Measurements from ENCODE around the gene HMGN3. TPM values are rescaled to one million over a fixed set of nuclear protein-coding genes. Genes with fewer than 3 reads are reported as not detected.

The HMGN3 gene
- total and polyA plus RNA-seq, 2 experiments from 2014 or later, result 129 to 266 TPM

DNA sequence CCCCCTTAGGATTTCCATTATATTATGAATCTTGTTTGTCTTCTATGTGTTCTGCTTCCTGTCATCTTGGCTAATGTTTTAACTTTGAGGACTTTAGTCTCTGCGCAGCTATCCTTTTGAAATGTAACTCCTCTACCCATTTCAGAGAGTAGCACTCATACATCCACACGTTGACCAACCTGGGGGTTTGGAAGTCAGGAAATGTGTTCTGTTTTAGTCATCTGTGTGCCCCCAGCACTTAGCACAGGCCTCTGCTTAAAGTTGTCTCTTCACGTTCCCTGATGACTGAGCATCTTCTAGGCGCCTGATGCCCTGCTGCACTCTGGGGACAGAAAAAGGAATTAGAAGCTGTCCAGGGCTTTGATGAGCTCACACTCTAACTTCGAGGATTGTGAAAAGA lies 47.9 kb downstream of the HMGN3 start:
- TF ChIP-seq, protein P1, sequence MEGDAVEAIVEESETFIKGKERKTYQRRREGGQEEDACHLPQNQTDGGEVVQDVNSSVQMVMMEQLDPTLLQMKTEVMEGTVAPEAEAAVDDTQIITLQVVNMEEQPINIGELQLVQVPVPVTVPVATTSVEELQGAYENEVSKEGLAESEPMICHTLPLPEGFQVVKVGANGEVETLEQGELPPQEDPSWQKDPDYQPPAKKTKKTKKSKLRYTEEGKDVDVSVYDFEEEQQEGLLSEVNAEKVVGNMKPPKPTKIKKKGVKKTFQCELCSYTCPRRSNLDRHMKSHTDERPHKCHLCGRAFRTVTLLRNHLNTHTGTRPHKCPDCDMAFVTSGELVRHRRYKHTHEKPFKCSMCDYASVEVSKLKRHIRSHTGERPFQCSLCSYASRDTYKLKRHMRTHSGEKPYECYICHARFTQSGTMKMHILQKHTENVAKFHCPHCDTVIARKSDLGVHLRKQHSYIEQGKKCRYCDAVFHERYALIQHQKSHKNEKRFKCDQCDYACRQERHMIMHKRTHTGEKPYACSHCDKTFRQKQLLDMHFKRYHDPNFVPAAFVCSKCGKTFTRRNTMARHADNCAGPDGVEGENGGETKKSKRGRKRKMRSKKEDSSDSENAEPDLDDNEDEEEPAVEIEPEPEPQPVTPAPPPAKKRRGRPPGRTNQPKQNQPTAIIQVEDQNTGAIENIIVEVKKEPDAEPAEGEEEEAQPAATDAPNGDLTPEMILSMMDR (IDR thresholded peaks at IDR 0.05; ENCODE audit: poor library complexity), result no peak
- TF ChIP-seq EZH2 (IDR thresholded peaks at IDR 0.05; ENCODE audit: borderline replicate concordance) (no peak), EZH2phosphoT487 (IDR thresholded peaks at IDR 0.05; ENCODE audit: low read depth, severe bottlenecking, unreplicated experiment) (no peak)
- WGBS (ENCODE audit: low lambda C conversion rate, missing lambda C conversion rate), result 79% methylated on average over 5 of the region's 5 CpGs
- H3K4me1 ChIP-seq (ENCODE audit: insufficient read depth), result peaks cover 5% of the 10 kb centered on the region
- H3K27ac ChIP-seq, result no peak overlapping the region
- H3K4me2 ChIP-seq, result no peak overlapping the region
- H3K27me3 ChIP-seq, result no peaks in the 10 kb centered on the region
- H3K9me3 ChIP-seq (ENCODE audit: low read depth), result no peaks in the 10 kb centered on the region
- no peak overlapping the region for H3K4me3 ChIP-seq
- H3K79me2 ChIP-seq, result no peaks in the 10 kb centered on the region
- no peaks in the 10 kb centered on the region for H3K9me2 ChIP-seq (replicated peaks; ENCODE audit: insufficient read depth)
- no peaks in the 10 kb centered on the region for H3K36me3 ChIP-seq (replicated peaks; ENCODE audit: insufficient read depth, low read depth)
- DNase-seq (ENCODE audit: low spot score), result no peak
- H2AFZ ChIP-seq, result no peak overlapping the region
- no peaks in the 10 kb centered on the region for H4K20me1 ChIP-seq (ENCODE audit: insufficient read depth, poor library complexity, severe bottlenecking)

DNA sequence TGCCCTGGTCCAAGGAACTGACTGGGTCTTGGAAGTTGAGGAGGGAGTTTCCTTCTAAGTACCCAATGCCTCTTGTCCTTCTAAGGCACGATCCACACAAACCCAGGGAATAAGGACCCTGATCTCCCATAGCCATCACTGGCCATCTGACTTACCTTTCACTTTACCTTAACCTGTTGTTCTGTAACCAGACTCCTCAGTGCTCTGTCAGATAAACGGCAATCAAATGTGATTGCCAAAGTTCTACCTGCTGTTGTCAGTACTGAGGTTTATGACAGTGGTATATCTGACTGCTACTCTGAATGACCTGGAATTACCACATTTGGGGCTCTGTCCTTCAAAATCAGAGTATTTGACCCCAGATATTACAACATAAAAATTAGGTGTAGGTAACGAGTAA lies 49.8 kb downstream of the HMGN3 start:
- no peak overlapping the region for H3K4me3 ChIP-seq
- TF ChIP-seq EZH2 (IDR thresholded peaks at IDR 0.05; ENCODE audit: borderline replicate concordance) (no peak), EZH2phosphoT487 (IDR thresholded peaks at IDR 0.05; ENCODE audit: low read depth, severe bottlenecking, unreplicated experiment) (no peak)
- TF ChIP-seq, protein P1 (IDR thresholded peaks at IDR 0.05; ENCODE audit: poor library complexity), result no peak
- no peaks in the 10 kb centered on the region for H3K36me3 ChIP-seq (replicated peaks; ENCODE audit: insufficient read depth, low read depth)
- no peaks in the 10 kb centered on the region for H3K79me2 ChIP-seq
- no peak overlapping the region for H2AFZ ChIP-seq
- H3K27me3 ChIP-seq, result no peaks in the 10 kb centered on the region
- no peaks in the 10 kb centered on the region for H3K9me2 ChIP-seq (replicated peaks; ENCODE audit: insufficient read depth)
- H3K4me2 ChIP-seq, result no peak overlapping the region
- no peak for DNase-seq (ENCODE audit: low spot score)
- H3K27ac ChIP-seq, result no peak overlapping the region
- 83% methylated on average over 3 of the region's 3 CpGs for WGBS (ENCODE audit: low lambda C conversion rate, missing lambda C conversion rate)
- no peaks in the 10 kb centered on the region for H4K20me1 ChIP-seq (ENCODE audit: insufficient read depth, poor library complexity, severe bottlenecking)
- H3K4me1 ChIP-seq (ENCODE audit: insufficient read depth), result peaks cover 5% of the 10 kb centered on the region
- no peaks in the 10 kb centered on the region for H3K9me3 ChIP-seq (ENCODE audit: low read depth)

DNA sequence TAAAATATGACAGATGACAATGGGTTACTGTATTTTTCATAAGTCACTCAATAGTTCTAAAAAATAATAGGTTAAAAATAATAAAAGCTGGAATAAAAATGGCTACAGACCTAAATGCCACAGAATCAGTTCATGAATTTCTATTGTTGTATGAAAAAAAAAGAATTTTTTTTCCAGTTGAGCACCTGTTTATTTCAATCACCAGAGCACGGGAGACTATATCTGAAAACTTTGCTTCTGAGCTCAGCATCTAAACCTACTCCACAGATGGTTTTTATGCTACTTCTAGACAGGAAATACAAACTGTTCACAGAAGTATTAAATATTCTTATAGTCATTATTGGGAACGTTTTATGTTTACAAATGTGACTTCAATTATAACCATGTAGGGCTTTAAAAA lies 50.4 kb downstream of the HMGN3 start:
- H3K4me2 ChIP-seq, result no peak overlapping the region
- H2AFZ ChIP-seq, result no peak overlapping the region
- H3K27me3 ChIP-seq, result no peaks in the 10 kb centered on the region
- no peaks in the 10 kb centered on the region for H3K9me2 ChIP-seq (replicated peaks; ENCODE audit: insufficient read depth)
- DNase-seq (ENCODE audit: low spot score), result no peak
- H3K4me3 ChIP-seq, result no peak overlapping the region
- no peaks in the 10 kb centered on the region for H4K20me1 ChIP-seq (ENCODE audit: insufficient read depth, poor library complexity, severe bottlenecking)
- 71% methylated on average over 2 of the region's 2 CpGs for WGBS (ENCODE audit: low lambda C conversion rate, missing lambda C conversion rate)
- TF ChIP-seq, protein P1 (IDR thresholded peaks at IDR 0.05; ENCODE audit: poor library complexity), result no peak
- TF ChIP-seq EZH2 (IDR thresholded peaks at IDR 0.05; ENCODE audit: borderline replicate concordance) (no peak), EZH2phosphoT487 (IDR thresholded peaks at IDR 0.05; ENCODE audit: low read depth, severe bottlenecking, unreplicated experiment) (no peak)
- H3K4me1 ChIP-seq (ENCODE audit: insufficient read depth), result peaks cover 3% of the 10 kb centered on the region
- H3K79me2 ChIP-seq, result no peaks in the 10 kb centered on the region
- H3K36me3 ChIP-seq (replicated peaks; ENCODE audit: insufficient read depth, low read depth), result no peaks in the 10 kb centered on the region
- H3K27ac ChIP-seq, result no peak overlapping the region
- no peaks in the 10 kb centered on the region for H3K9me3 ChIP-seq (ENCODE audit: low read depth)

DNA sequence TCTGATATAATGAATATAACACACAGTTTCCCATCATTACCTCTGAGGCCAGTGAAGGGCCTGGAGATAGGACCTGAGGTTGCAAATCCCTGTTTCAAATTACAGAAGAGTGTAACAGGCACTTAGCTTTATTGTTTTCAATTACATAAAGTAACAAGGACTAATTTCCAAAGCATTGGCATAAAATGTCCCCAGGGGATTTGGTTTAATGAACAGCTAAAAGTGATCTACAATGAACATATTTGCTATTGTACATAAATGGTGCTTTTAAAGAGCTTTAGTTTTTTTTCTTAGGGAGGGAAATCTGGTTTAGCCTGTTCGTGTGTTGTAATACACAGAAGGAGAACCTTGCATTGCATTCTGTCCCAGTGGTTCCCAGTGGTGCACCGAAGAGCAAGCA lies 54.4 kb downstream of the HMGN3 start:
- WGBS (ENCODE audit: low lambda C conversion rate, missing lambda C conversion rate), result 53% methylated on average over 2 of the region's 2 CpGs
- TF ChIP-seq EZH2phosphoT487 (IDR thresholded peaks at IDR 0.05; ENCODE audit: low read depth, severe bottlenecking, unreplicated experiment) (no peak), EZH2 (IDR thresholded peaks at IDR 0.05; ENCODE audit: borderline replicate concordance) (no peak)
- TF ChIP-seq, protein P1 (IDR thresholded peaks at IDR 0.05; ENCODE audit: poor library complexity), result no peak
- Histone ChIP-seq H3K79me2 (no peaks in the 10 kb centered on the region), H3K9me3 (ENCODE audit: low read depth) (no peaks in the 10 kb centered on the region), H4K20me1 (ENCODE audit: insufficient read depth, poor library complexity, severe bottlenecking) (no peaks in the 10 kb centered on the region), H3K36me3 (replicated peaks; ENCODE audit: insufficient read depth, low read depth) (no peaks in the 10 kb centered on the region), H2AFZ (no peak overlapping the region), H3K27me3 (no peaks in the 10 kb centered on the region), H3K4me3 (no peak overlapping the region), H3K4me1 (ENCODE audit: insufficient read depth) (no peaks in the 10 kb centered on the region), H3K4me2 (no peak overlapping the region), H3K27ac (no peak overlapping the region), H3K9me2 (replicated peaks; ENCODE audit: insufficient read depth) (no peaks in the 10 kb centered on the region)
- DNase-seq (ENCODE audit: low spot score), result no peak
